ENCODE results near the gene OR7G2. TPM values are rescaled to one million over a fixed set of nuclear protein-coding genes. Genes with fewer than 3 reads are reported as not detected.
"Not testable (repeated sequence)": the region's sequence is repeated elsewhere in the genome, so short reads cannot be mapped to it uniquely, and the experiment has no call there.

Gene OR7G2
- total RNA-seq, 1 donor from 2014 or later = not detected

GRCh38 chr19:9076901-9077300 is 30.4 kb downstream of the OR7G2 start:
- no peaks in the 10 kb centered on the region for H3K36me3 Mint-ChIP-seq (ENCODE audit: low read depth)
- H3K27me3 Mint-ChIP-seq (ENCODE audit: low read depth) = no peaks in the 10 kb centered on the region
- peak overlapping the region; percentile 32 for H3K27ac Mint-ChIP-seq (ENCODE audit: unreplicated experiment)
- TF ChIP-seq CTCF (IDR thresholded peaks at IDR 0.05) = no peak
- H3K9me3 Mint-ChIP-seq (ENCODE audit: low read depth) = no peaks in the 10 kb centered on the region
- no peak for DNase-seq (ENCODE audit: low spot score)
- H3K4me1 Mint-ChIP-seq (ENCODE audit: low read depth) = peaks cover 17% of the 10 kb centered on the region
- no peak overlapping the region for H3K4me3 Mint-ChIP-seq (ENCODE audit: unreplicated experiment)

GRCh38 chr19:9075064-9075949 is 32.0 kb downstream of the OR7G2 start:
- H3K36me3 Mint-ChIP-seq (ENCODE audit: low read depth) = no peaks in the 10 kb centered on the region
- H3K4me1 Mint-ChIP-seq (ENCODE audit: low read depth) = peaks cover 17% of the 10 kb centered on the region
- H3K4me3 Mint-ChIP-seq (ENCODE audit: unreplicated experiment) = peak overlapping the region; percentile 50
- peak overlapping the region; percentile 86 for H3K27ac Mint-ChIP-seq (ENCODE audit: unreplicated experiment)
- no peaks in the 10 kb centered on the region for H3K27me3 Mint-ChIP-seq (ENCODE audit: low read depth)
- no peak for TF ChIP-seq CTCF (IDR thresholded peaks at IDR 0.05)
- H3K9me3 Mint-ChIP-seq (ENCODE audit: low read depth) = no peaks in the 10 kb centered on the region
- DNase-seq (ENCODE audit: low spot score) = no peak

- Mint-ChIP-seq H3K4me3 (ENCODE audit: unreplicated experiment) (no peak overlapping the region), H3K9me3 (ENCODE audit: low read depth) (no peaks in the 10 kb centered on the region), H3K27me3 (ENCODE audit: low read depth) (no peaks in the 10 kb centered on the region), H3K36me3 (ENCODE audit: low read depth) (no peaks in the 10 kb centered on the region), H3K4me1 (ENCODE audit: low read depth) (peaks cover 17% of the 10 kb centered on the region), H3K27ac (ENCODE audit: unreplicated experiment) (no peak overlapping the region)
- no peak for DNase-seq (ENCODE audit: low spot score)
- TF ChIP-seq CTCF (IDR thresholded peaks at IDR 0.05) = no peak
Observed at GRCh38 chr19:9073806-9074205, 33.5 kb downstream of the OR7G2 start.

- not testable (repeated sequence) for H3K27ac Mint-ChIP-seq (ENCODE audit: unreplicated experiment); H3K4me3 Mint-ChIP-seq (ENCODE audit: unreplicated experiment); H3K27me3 Mint-ChIP-seq (ENCODE audit: low read depth); H3K36me3 Mint-ChIP-seq (ENCODE audit: low read depth); DNase-seq (ENCODE audit: low spot score); H3K9me3 Mint-ChIP-seq (ENCODE audit: low read depth)
- H3K4me1 Mint-ChIP-seq (ENCODE audit: low read depth) = peaks cover 17% of the 10 kb centered on the region
Observed at GRCh38 chr19:9071720-9072119, 35.6 kb downstream of the OR7G2 start.

- DNase-seq (ENCODE audit: low spot score) = no peak
- Mint-ChIP-seq H3K36me3 (ENCODE audit: low read depth) (no peaks in the 10 kb centered on the region), H3K27ac (ENCODE audit: unreplicated experiment) (no peak overlapping the region), H3K4me3 (ENCODE audit: unreplicated experiment) (no peak overlapping the region), H3K9me3 (ENCODE audit: low read depth) (no peaks in the 10 kb centered on the region), H3K4me1 (ENCODE audit: low read depth) (peaks cover 9% of the 10 kb centered on the region), H3K27me3 (ENCODE audit: low read depth) (no peaks in the 10 kb centered on the region)
- no peak for TF ChIP-seq CTCF (IDR thresholded peaks at IDR 0.05)
Observed at GRCh38 chr19:9070066-9070465, 37.2 kb downstream of the OR7G2 start.

Data from chondrocyte (in vitro differentiated cells).